Thyroid gland (tissue), 4 donors: Measurements from ENCODE around the gene TMEM120A. TPM values are rescaled to one million over a fixed set of nuclear protein-coding genes. Genes with fewer than 3 reads are reported as not detected.
A peak's percentile ranks its signal among the peaks of the same experiment; 100 is the strongest.
"Not testable (repeated sequence)": the region's sequence is repeated elsewhere in the genome, so short reads cannot be mapped to it uniquely, and the experiment has no call there.

ENCODE experiments used
- DNase-seq, 2 donors: peaks; one replicate each; pipeline ENCODE4 v3.0.0-alpha.2; 2019
- H3K27ac ChIP-seq, 3 donors: fragments of 200-600 bp; sonication (generic); 1 replicate in 2 of 3; 2 replicates in 1 of 3; pipeline ENCODE4 v1.5.1; 2016 to 2019; ENCODE audit warnings: mild to moderate bottlenecking in 1 of 3, moderate library complexity in 1 of 3
- H3K27me3 ChIP-seq: fragments of 200-600 bp; sonication (generic); one replicate; pipeline ENCODE4 v1.5.1; 2019
- H3K36me3 ChIP-seq, 2 donors: fragments of 200-600 bp; sonication (generic); one replicate each; pipeline ENCODE4 v1.5.1; 2016 to 2019
- H3K4me1 ChIP-seq, 2 donors: fragments of 200-600 bp; sonication (generic); one replicate each; pipeline ENCODE4 v1.5.1; 2017 to 2019
- H3K4me3 ChIP-seq, 3 donors: fragments of 200-600 bp; sonication (generic); replicated peaks in 1 of 3; 1 replicate in 2 of 3; 2 replicates in 1 of 3; pipeline ENCODE4 v1.5.1; 2016; ENCODE audit warnings: mild to moderate bottlenecking in 1 of 3
- H3K9me3 ChIP-seq: fragments of 200-600 bp; sonication (generic); one replicate; pipeline ENCODE4 v1.5.1; 2017
- POLR2A ChIP-seq, 2 donors: fragments of 450-650 bp; IDR thresholded peaks; one replicate each; pipeline ENCODE4 v1.6.1; 2017; ENCODE audit warnings: antibody characterized with exemption in 2 of 2, mild to moderate bottlenecking in 2 of 2, moderate library complexity in 1 of 2
- WGBS, 2 donors: methylation state at CpG; one replicate each; pipeline ENCODE4 v1.1.5; 2017; 5-methylcytosine and 5-hydroxymethylcytosine counted together
- intact Hi-C: fragments of 100-400 bp; cut with DNase I; formaldehyde crosslinking; loops from one replicate; pipeline ENCODE4 v1.15.1; 2023
- total RNA-seq, 4 donors: library from RNA; depleted of rRNA; stranded (reverse); fragments of >200 nt; gene quantifications; one replicate each; pipeline ENCODE4 v1.2.3, GENCODE V29; 2016
- TF ChIP-seq, protein P1 (sequence below), 6 experiments: fragments of 200-600 bp in 3 of 6; fragments of 450-650 bp in 3 of 6; sonication (generic) in 3 of 6; IDR thresholded peaks; one replicate each; pipeline ENCODE4 v1.5.1; 2016 to 2019; ENCODE audit warnings: antibody characterized with exemption in 6 of 6, mild to moderate bottlenecking in 2 of 6, inconsistent platforms in 1 of 6, moderate library complexity in 1 of 6

Gene TMEM120A
- 10 to 100 TPM; 25.4 to 38.2 (median 34.9) TPM for total RNA-seq

DNA sequence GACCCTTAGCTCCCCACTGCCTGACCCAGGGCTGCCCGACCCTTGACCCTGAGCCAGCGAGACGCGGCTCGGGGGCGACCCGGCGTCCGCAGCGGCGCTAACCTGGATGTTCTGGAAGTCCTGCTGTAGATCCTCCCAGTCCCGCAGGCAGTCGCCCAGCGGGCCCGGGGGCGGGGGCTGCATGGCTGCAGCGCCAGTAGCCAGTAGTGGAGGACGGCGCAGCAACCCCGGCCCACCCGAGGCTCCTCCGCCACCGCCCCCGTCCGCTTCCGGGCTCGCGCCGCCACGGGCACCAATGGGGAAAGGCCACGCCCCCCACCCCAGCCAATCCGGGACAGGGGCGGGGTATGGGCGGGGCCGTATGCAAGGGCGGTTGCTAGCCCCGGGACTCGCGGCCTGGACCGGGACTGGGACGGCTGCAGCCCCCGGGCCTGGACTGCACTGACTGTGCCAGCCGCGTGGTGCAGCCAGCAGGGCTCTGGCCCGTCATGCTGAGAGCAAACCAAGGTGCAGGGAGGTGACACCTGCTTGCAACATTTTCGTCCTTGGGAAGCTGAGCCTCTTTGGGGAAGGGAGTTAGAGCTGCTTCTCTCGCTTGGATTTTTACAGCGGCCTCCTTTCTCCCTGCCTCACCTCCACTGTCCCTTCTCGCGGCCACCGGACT, at the start of gene TMEM120A:
Gene TMEM120A, minus strand, starts transcription at position 208 of the 664 bp plus-strand sequence. Its CDS starts 25 bp downstream, at position 183.
- peak; percentile 97 for DNase-seq
- H3K9me3 ChIP-seq, result no peaks in the 10 kb centered on the region
- no peaks in the 10 kb centered on the region for H3K36me3 ChIP-seq
- intact Hi-C loops, result loop anchor here (5.0 kb wide), 2 partner anchors 77 to 112 kb away; partner anchors contain the start of gene POR
- peak in 1 of 2 donors; percentile 75 for TF ChIP-seq POLR2A (IDR thresholded peaks at IDR 0.05)
- TF ChIP-seq, protein P1, sequence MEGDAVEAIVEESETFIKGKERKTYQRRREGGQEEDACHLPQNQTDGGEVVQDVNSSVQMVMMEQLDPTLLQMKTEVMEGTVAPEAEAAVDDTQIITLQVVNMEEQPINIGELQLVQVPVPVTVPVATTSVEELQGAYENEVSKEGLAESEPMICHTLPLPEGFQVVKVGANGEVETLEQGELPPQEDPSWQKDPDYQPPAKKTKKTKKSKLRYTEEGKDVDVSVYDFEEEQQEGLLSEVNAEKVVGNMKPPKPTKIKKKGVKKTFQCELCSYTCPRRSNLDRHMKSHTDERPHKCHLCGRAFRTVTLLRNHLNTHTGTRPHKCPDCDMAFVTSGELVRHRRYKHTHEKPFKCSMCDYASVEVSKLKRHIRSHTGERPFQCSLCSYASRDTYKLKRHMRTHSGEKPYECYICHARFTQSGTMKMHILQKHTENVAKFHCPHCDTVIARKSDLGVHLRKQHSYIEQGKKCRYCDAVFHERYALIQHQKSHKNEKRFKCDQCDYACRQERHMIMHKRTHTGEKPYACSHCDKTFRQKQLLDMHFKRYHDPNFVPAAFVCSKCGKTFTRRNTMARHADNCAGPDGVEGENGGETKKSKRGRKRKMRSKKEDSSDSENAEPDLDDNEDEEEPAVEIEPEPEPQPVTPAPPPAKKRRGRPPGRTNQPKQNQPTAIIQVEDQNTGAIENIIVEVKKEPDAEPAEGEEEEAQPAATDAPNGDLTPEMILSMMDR (IDR thresholded peaks at IDR 0.05), result peak in 2 of 6 experiments; percentile 24 to 33
- WGBS, 2 donors, result 2 to 19% methylated on average over 7 to 13 of the region's 51 CpGs
- H3K4me1 ChIP-seq, result peaks cover 23 to 29% of the 10 kb centered on the region in 2 donors
- H3K27me3 ChIP-seq, result no peaks in the 10 kb centered on the region
- H3K27ac ChIP-seq, result peak within 1 kb of the TSS; percentile 70 to 90 (median 84)
- H3K4me3 ChIP-seq, result peak within 1 kb of the TSS; percentile 49 to 81 (median 56)

DNA sequence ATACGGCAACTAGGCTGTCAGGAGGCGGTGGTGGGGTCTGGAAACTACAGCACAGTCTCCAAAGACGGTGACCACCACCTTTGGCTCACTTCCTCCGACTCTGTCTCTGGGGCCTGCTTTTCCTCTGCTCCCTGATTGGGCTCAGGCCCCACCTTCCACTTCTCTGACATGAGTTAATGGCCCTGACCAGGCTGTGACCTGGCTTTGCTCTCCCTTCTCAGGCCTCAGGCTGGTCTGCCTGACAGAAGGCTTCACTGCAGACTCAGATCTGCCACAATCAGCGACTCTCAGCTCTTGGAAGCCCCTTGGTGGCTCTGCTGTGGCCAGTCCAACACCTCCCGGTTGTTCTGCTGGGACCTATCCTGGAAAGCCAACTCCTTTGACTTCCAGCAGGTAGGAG, 45.7 kb upstream of the TMEM120A start:
- no peaks in the 10 kb centered on the region for H3K36me3 ChIP-seq
- WGBS, 2 donors, result 90 to 91% methylated on average over 6 of the region's 6 CpGs
- H3K27me3 ChIP-seq, result no peaks in the 10 kb centered on the region
- intact Hi-C loops, result no loop called here
- no peaks in the 10 kb centered on the region for H3K9me3 ChIP-seq
- no peak overlapping the region for H3K4me3 ChIP-seq
- TF ChIP-seq POLR2A (IDR thresholded peaks at IDR 0.05), result no peak
- TF ChIP-seq, protein P1 (IDR thresholded peaks at IDR 0.05), result no peak
- DNase-seq, result no peak
- H3K27ac ChIP-seq, result no peak overlapping the region
- H3K4me1 ChIP-seq, result no peaks in the 10 kb centered on the region

DNA sequence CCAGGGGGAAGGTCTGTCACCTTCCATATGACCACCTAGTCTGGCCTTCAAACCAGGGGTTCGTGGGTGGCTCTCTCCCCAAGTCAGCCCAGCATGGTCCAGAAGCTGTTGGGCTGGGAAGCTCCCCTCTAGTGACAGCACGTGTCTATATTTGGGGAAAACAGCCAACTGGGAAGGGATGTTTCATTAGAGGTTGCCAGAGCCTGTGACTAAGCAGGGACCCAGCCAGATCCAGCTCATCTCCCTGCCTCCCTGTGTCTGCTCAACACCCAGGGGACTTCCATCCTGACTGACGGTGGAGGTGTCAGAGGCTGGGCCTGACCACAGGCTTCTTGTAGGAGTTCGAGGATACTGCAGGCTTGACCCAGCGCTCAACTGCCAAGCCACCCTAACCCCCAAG, 42.9 kb upstream of the TMEM120A start:
- TF ChIP-seq, protein P1 (IDR thresholded peaks at IDR 0.05), result no peak
- no peak for TF ChIP-seq POLR2A (IDR thresholded peaks at IDR 0.05)
- no peaks in the 10 kb centered on the region for H3K4me1 ChIP-seq
- H3K36me3 ChIP-seq, result no peaks in the 10 kb centered on the region
- H3K4me3 ChIP-seq, result no peak overlapping the region
- intact Hi-C loops, result no loop called here
- H3K27ac ChIP-seq, result no peak overlapping the region
- no peaks in the 10 kb centered on the region for H3K9me3 ChIP-seq
- no peak for DNase-seq
- H3K27me3 ChIP-seq, result no peaks in the 10 kb centered on the region
- WGBS, 2 donors, result 50 to 77% methylated on average over 1 to 5 of the region's 5 CpGs

DNA sequence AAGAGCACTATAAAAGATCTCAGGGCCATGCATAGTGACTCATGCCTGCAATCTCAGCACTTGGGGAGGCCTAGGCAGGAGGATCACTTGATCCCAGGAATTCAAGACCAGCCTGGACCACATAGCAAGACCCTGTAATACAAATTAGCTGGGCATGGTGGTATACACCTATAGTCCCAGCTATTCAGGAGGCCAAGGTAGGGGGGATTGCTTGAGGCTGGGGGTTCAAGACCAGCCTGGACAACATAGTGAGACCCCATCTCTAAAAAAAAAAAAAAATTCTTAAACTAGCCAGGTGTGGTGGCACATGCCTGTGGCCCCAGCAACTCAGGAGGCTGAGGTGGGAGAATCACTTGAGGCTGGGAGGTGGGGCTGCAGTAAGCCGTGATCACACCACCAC, 37.6 kb upstream of the TMEM120A start:
- H3K4me1 ChIP-seq, result no peaks in the 10 kb centered on the region
- no peaks in the 10 kb centered on the region for H3K27me3 ChIP-seq
- no peak for DNase-seq
- WGBS, 2 donors, result 91 to 100% methylated on average over 1 of the region's 1 CpG
- TF ChIP-seq, protein P1 (IDR thresholded peaks at IDR 0.05), result no peak
- TF ChIP-seq POLR2A (IDR thresholded peaks at IDR 0.05), result no peak
- H3K36me3 ChIP-seq, result peaks cover 0 to 3% of the 10 kb centered on the region in 2 donors
- intact Hi-C loops, result no loop called here
- no peak overlapping the region for H3K27ac ChIP-seq
- H3K9me3 ChIP-seq, result no peaks in the 10 kb centered on the region
- H3K4me3 ChIP-seq, result no peak overlapping the region

DNA sequence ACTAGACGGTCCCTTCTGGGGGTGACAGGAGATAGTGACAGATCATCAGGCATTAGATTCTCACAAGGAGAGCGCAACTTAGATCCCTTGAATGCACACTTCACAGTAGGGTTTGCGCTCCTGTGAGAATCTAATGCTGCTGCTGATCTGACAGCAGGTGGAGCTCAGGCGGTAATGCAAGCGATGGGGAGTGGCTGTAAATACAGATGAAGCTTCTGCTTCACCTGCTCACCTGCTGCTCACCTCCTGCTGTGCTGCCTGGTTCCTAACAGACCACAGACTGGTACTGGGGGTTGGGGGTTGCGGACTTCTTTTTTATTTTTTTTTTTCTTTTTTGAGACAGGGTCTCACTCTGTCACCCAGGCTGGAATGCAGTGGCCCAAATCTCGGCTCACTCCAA, 35.3 kb upstream of the TMEM120A start:
- intact Hi-C loops, DNase-seq, H3K27ac ChIP-seq, H3K9me3 ChIP-seq, H3K4me3 ChIP-seq, H3K27me3 ChIP-seq, H3K4me1 ChIP-seq, H3K36me3 ChIP-seq: not testable (repeated sequence)
- WGBS, 2 donors, result 87 to 95% methylated on average over 7 of the region's 7 CpGs
